ENCODE results near the gene ZNF487. TPM values are rescaled to one million over a fixed set of nuclear protein-coding genes. Genes with fewer than 3 reads are reported as not detected.

ZNF487 gene
- total and polyA plus RNA-seq, 2 of the 13 experiments (the other 11 are each of a cell fraction or from before 2014, with no cell fraction given): 7.4 to 8.8 TPM

DNA sequence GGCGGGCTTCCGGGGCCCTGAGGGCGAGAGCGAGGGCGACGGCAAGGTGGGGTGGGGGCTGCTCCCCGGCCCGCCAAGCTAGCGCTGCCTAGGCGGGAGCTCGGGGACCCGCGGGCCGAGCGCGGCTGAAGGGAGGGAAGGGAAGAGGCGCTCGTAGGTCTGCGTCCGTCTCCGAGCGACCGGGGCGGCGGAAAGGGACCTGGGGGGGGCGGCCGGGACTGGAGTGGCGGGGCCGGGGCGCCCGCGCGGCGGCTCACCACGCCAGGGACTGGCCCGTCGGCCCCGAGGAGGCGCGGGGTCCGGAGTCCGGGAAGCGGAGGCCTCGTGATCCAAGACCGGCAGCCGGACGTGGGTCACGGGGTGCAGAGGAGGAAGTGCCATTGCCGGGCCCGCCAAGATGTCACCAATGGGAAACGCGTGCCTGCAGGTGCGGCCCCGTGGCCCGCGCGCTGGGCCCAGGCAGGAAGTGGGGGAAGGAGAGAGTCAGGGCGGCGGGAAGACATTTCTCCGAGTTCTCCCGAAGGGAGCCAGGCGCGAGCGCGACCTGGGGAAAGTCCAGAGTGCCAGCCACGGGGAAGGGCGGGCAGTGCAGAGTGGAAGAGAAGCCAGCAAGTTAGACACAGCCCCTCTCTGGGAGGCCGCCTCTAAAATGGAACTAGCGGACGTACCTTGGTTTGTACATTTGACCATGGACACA is 39.8 kb upstream of the ZNF487 start (continued):
- TF ChIP-seq, protein P1, sequence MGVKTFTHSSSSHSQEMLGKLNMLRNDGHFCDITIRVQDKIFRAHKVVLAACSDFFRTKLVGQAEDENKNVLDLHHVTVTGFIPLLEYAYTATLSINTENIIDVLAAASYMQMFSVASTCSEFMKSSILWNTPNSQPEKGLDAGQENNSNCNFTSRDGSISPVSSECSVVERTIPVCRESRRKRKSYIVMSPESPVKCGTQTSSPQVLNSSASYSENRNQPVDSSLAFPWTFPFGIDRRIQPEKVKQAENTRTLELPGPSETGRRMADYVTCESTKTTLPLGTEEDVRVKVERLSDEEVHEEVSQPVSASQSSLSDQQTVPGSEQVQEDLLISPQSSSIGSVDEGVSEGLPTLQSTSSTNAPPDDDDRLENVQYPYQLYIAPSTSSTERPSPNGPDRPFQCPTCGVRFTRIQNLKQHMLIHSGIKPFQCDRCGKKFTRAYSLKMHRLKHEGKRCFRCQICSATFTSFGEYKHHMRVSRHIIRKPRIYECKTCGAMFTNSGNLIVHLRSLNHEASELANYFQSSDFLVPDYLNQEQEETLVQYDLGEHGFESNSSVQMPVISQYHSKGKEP (CRISPR knock-in tag; IDR thresholded peaks at IDR 0.05): no peak
- TF ChIP-seq THYN1 (CRISPR knock-in tag; IDR thresholded peaks at IDR 0.05; ENCODE audit: borderline replicate concordance, low read depth) (no peak), HMG20B (CRISPR knock-in tag; conservative IDR thresholded peaks at IDR 0.05) (peak; percentile 54), ZNF816 (CRISPR knock-in tag; IDR thresholded peaks at IDR 0.05; ENCODE audit: borderline replicate concordance) (no peak), JUND (CRISPR knock-in tag; IDR thresholded peaks at IDR 0.05) (peak; percentile 75), SNAI1 (CRISPR knock-in tag; IDR thresholded peaks at IDR 0.05; ENCODE audit: borderline replicate concordance) (no peak), SALL1 (CRISPR knock-in tag; IDR thresholded peaks at IDR 0.05) (peak; percentile 98), XRCC5 (optimal IDR thresholded peaks at IDR 0.05; ENCODE audit: low read length) (peak; percentile 46), ZNF619 (CRISPR knock-in tag; IDR thresholded peaks at IDR 0.05) (0 out of 2 replicates have a peak, but pooled peaks have one; percentile 51), ZNF850 (CRISPR knock-in tag; conservative IDR thresholded peaks at IDR 0.05) (no peak), WIZ (CRISPR knock-in tag; IDR thresholded peaks at IDR 0.05) (peak; percentile 41; the same call in 1 of the 2 replicates), FLYWCH1 (CRISPR knock-in tag; IDR thresholded peaks at IDR 0.05) (0 out of 2 replicates have a peak, but pooled peaks have one; percentile 60), NCOA5 (CRISPR knock-in tag; IDR thresholded peaks at IDR 0.05) (no peak), RBAK (CRISPR knock-in tag; IDR thresholded peaks at IDR 0.05) (no peak), MEIS2 (CRISPR knock-in tag; IDR thresholded peaks at IDR 0.05) (peak; percentile 94; the same call in 1 of the 2 replicates), ZNF329 (CRISPR knock-in tag; IDR thresholded peaks at IDR 0.05; ENCODE audit: low read depth) (peak; percentile 69; the same call in 1 of the 2 replicates), ATF7-NPFF (CRISPR knock-in tag; IDR thresholded peaks at IDR 0.05; ENCODE audit: low read depth) (peak; percentile 95; the same call in 1 of the 2 replicates), SKI (IDR thresholded peaks at IDR 0.05; ENCODE audit: partially characterized antibody) (peak; percentile 58), PHF5A (CRISPR knock-in tag; IDR thresholded peaks at IDR 0.05; ENCODE audit: low read depth, unreplicated experiment) (peak; percentile 60), ZNF605 (CRISPR knock-in tag; IDR thresholded peaks at IDR 0.05) (peak; percentile 49; the same call in 1 of the 2 replicates), SYNCRIP (IDR thresholded peaks at IDR 0.05; ENCODE audit: insufficient read depth, low read depth, low read length) (no peak)
- TF ChIP-seq, protein P2, sequence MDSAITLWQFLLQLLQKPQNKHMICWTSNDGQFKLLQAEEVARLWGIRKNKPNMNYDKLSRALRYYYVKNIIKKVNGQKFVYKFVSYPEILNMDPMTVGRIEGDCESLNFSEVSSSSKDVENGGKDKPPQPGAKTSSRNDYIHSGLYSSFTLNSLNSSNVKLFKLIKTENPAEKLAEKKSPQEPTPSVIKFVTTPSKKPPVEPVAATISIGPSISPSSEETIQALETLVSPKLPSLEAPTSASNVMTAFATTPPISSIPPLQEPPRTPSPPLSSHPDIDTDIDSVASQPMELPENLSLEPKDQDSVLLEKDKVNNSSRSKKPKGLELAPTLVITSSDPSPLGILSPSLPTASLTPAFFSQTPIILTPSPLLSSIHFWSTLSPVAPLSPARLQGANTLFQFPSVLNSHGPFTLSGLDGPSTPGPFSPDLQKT (CRISPR knock-in tag; IDR thresholded peaks at IDR 0.05; ENCODE audit: borderline replicate concordance): peak; percentile 81; the same call in 1 of the 2 replicates
- TF ChIP-seq, protein P3, sequence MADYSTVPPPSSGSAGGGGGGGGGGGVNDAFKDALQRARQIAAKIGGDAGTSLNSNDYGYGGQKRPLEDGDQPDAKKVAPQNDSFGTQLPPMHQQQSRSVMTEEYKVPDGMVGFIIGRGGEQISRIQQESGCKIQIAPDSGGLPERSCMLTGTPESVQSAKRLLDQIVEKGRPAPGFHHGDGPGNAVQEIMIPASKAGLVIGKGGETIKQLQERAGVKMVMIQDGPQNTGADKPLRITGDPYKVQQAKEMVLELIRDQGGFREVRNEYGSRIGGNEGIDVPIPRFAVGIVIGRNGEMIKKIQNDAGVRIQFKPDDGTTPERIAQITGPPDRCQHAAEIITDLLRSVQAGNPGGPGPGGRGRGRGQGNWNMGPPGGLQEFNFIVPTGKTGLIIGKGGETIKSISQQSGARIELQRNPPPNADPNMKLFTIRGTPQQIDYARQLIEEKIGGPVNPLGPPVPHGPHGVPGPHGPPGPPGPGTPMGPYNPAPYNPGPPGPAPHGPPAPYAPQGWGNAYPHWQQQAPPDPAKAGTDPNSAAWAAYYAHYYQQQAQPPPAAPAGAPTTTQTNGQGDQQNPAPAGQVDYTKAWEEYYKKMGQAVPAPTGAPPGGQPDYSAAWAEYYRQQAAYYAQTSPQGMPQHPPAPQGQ (CRISPR knock-in tag; IDR thresholded peaks at IDR 0.05; ENCODE audit: borderline replicate concordance): no peak
- TF ChIP-seq, protein P4, sequence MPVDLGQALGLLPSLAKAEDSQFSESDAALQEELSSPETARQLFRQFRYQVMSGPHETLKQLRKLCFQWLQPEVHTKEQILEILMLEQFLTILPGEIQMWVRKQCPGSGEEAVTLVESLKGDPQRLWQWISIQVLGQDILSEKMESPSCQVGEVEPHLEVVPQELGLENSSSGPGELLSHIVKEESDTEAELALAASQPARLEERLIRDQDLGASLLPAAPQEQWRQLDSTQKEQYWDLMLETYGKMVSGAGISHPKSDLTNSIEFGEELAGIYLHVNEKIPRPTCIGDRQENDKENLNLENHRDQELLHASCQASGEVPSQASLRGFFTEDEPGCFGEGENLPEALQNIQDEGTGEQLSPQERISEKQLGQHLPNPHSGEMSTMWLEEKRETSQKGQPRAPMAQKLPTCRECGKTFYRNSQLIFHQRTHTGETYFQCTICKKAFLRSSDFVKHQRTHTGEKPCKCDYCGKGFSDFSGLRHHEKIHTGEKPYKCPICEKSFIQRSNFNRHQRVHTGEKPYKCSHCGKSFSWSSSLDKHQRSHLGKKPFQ (CRISPR knock-in tag; IDR thresholded peaks at IDR 0.05; ENCODE audit: insufficient replicate concordance): peak; percentile 65

Measured in HepG2 (cell line).